Testis (tissue), 2 donors: ENCODE results near the gene IFT74.

Experiments
- POLR2A ChIP-seq: fragments of 450-650 bp; IDR thresholded peaks from one replicate; pipeline ENCODE4 v1.6.1; 2017; ENCODE audit warnings: antibody characterized with exemption, mild to moderate bottlenecking, moderate library complexity
- TF ChIP-seq, protein P1 (sequence below), 3 experiments: fragments of 450-650 bp in 2 of 3; fragments of 200-600 bp in 1 of 3; sonication (generic) in 1 of 3; IDR thresholded peaks; one replicate each; pipeline ENCODE4 v1.5.1; 2016 to 2019; ENCODE audit warnings: antibody characterized with exemption in 3 of 3, mild to moderate bottlenecking in 2 of 3, moderate library complexity in 1 of 3

DNA sequence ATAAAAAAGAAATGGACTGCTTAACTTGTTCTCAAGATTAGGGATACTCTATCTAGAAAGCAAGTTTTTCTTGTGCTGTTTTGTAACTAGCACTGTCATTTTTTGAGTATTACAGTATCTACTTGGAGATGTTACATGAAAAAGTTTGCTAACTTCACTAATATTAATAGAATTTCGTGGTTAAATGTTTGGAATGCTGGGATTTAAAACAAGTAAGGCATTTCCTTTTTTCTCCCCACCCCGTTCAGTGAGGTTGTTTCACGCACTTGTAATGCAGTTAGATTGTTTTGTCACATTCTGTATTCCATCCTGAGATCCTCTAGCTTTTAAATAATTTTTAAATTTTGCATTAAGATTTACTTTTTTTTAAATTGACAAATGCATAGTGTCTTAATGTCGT, 132.8 kb downstream of the IFT74 start:
- TF ChIP-seq, protein P1, sequence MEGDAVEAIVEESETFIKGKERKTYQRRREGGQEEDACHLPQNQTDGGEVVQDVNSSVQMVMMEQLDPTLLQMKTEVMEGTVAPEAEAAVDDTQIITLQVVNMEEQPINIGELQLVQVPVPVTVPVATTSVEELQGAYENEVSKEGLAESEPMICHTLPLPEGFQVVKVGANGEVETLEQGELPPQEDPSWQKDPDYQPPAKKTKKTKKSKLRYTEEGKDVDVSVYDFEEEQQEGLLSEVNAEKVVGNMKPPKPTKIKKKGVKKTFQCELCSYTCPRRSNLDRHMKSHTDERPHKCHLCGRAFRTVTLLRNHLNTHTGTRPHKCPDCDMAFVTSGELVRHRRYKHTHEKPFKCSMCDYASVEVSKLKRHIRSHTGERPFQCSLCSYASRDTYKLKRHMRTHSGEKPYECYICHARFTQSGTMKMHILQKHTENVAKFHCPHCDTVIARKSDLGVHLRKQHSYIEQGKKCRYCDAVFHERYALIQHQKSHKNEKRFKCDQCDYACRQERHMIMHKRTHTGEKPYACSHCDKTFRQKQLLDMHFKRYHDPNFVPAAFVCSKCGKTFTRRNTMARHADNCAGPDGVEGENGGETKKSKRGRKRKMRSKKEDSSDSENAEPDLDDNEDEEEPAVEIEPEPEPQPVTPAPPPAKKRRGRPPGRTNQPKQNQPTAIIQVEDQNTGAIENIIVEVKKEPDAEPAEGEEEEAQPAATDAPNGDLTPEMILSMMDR (IDR thresholded peaks at IDR 0.05), result no peak
- no peak for TF ChIP-seq POLR2A
